Suprapubic skin (tissue), 4 donors: Measurements from ENCODE around the gene BEST2. TPM values are rescaled to one million over a fixed set of nuclear protein-coding genes. Genes with fewer than 3 reads are reported as not detected.
A peak's percentile ranks its signal among the peaks of the same experiment; 100 is the strongest.

Source experiments
- DNase-seq, 2 donors: peaks; one replicate each; pipeline ENCODE4 v3.0.0-alpha.2; 2019; ENCODE audit warnings: low spot score in 2 of 2
- H3K27ac ChIP-seq: fragments of 200-600 bp; sonication (generic); one replicate; pipeline ENCODE4 v1.5.1; 2019
- H3K27me3 ChIP-seq: fragments of 200-600 bp; sonication (generic); one replicate; pipeline ENCODE4 v1.5.1; 2019
- H3K36me3 ChIP-seq: fragments of 200-600 bp; sonication (generic); one replicate; pipeline ENCODE4 v1.5.1; 2019
- H3K4me1 ChIP-seq: fragments of 200-600 bp; sonication (generic); one replicate; pipeline ENCODE4 v1.5.1; 2019
- H3K4me3 ChIP-seq: fragments of 200-600 bp; sonication (generic); one replicate; pipeline ENCODE4 v1.5.1; 2019; ENCODE audit warnings: mild to moderate bottlenecking
- H3K9me3 ChIP-seq: fragments of 200-600 bp; sonication (generic); one replicate; pipeline ENCODE4 v1.5.1; 2019
- EP300 ChIP-seq: sonication (generic); formaldehyde crosslinking; IDR thresholded peaks from one replicate; pipeline ENCODE4 v1.6.1; 2017; ENCODE audit warnings: antibody characterized with exemption
- POLR2A ChIP-seq, 2 donors: fragments of 450-650 bp; IDR thresholded peaks; one replicate each; pipeline ENCODE4 v1.6.1; 2017; ENCODE audit warnings: antibody characterized with exemption in 2 of 2, mild to moderate bottlenecking in 2 of 2, moderate library complexity in 2 of 2
- POLR2AphosphoS5 ChIP-seq, 3 donors: sonication (generic); formaldehyde crosslinking; IDR thresholded peaks; one replicate each; pipeline ENCODE4 v1.6.1; 2017; ENCODE audit warnings: antibody characterized with exemption in 3 of 3
- WGBS: methylation state at CpG from one replicate; pipeline ENCODE4 v1.1.5; 2018; 5-methylcytosine and 5-hydroxymethylcytosine counted together
- total RNA-seq, 4 donors: library from RNA; depleted of rRNA; stranded (reverse); fragments of >200 nt; gene quantifications; one replicate each; pipeline ENCODE4 v1.1.0, GENCODE V29; 2016
- TF ChIP-seq, protein P1 (sequence below), 2 donors: fragments of 200-600 bp in 1 of 2; fragments of 450-650 bp in 1 of 2; sonication (generic) in 1 of 2; IDR thresholded peaks; one replicate each; pipeline ENCODE4 v1.5.1; 2016 to 2019; ENCODE audit warnings: antibody characterized with exemption in 2 of 2, mild to moderate bottlenecking in 1 of 2, moderate library complexity in 1 of 2

Gene BEST2
- total RNA-seq, 4 donors from 2014 or later: 18.2 to 62.0 (median 46.8) TPM

DNA sequence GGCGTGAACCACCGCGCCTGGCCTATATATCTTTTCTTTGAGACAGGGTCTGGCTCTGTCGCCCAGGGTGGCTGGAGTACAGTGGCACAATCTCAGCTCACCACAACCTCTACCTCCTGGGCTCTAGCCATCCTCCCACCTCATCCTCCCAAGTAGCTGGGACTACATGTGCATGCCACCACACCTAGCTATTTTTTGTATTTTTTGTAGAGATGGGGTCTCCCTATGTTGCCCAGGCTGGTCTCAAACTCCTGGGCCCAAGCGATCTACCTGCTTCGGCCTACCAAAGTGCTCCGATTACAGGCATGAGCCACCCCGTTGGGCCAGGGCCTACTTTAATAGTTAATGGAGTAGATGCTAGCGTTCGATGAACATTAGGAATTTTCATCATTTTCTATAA is 31.3 kb upstream of the BEST2 start:
- H3K36me3 ChIP-seq: peaks cover 37% of the 10 kb centered on the region
- peak overlapping the region; percentile 81 for H3K4me3 ChIP-seq
- 87% methylated on average over 10 of the region's 10 CpGs for WGBS
- no peak for DNase-seq
- H3K4me1 ChIP-seq: peaks cover 36% of the 10 kb centered on the region
- TF ChIP-seq POLR2AphosphoS5 (IDR thresholded peaks at IDR 0.05): no peak
- TF ChIP-seq, protein P1, sequence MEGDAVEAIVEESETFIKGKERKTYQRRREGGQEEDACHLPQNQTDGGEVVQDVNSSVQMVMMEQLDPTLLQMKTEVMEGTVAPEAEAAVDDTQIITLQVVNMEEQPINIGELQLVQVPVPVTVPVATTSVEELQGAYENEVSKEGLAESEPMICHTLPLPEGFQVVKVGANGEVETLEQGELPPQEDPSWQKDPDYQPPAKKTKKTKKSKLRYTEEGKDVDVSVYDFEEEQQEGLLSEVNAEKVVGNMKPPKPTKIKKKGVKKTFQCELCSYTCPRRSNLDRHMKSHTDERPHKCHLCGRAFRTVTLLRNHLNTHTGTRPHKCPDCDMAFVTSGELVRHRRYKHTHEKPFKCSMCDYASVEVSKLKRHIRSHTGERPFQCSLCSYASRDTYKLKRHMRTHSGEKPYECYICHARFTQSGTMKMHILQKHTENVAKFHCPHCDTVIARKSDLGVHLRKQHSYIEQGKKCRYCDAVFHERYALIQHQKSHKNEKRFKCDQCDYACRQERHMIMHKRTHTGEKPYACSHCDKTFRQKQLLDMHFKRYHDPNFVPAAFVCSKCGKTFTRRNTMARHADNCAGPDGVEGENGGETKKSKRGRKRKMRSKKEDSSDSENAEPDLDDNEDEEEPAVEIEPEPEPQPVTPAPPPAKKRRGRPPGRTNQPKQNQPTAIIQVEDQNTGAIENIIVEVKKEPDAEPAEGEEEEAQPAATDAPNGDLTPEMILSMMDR (IDR thresholded peaks at IDR 0.05): no peak
- TF ChIP-seq POLR2A (IDR thresholded peaks at IDR 0.05): no peak
- TF ChIP-seq EP300: no peak
- H3K27ac ChIP-seq: peak overlapping the region; percentile 95
- no peaks in the 10 kb centered on the region for H3K27me3 ChIP-seq
- no peaks in the 10 kb centered on the region for H3K9me3 ChIP-seq

DNA sequence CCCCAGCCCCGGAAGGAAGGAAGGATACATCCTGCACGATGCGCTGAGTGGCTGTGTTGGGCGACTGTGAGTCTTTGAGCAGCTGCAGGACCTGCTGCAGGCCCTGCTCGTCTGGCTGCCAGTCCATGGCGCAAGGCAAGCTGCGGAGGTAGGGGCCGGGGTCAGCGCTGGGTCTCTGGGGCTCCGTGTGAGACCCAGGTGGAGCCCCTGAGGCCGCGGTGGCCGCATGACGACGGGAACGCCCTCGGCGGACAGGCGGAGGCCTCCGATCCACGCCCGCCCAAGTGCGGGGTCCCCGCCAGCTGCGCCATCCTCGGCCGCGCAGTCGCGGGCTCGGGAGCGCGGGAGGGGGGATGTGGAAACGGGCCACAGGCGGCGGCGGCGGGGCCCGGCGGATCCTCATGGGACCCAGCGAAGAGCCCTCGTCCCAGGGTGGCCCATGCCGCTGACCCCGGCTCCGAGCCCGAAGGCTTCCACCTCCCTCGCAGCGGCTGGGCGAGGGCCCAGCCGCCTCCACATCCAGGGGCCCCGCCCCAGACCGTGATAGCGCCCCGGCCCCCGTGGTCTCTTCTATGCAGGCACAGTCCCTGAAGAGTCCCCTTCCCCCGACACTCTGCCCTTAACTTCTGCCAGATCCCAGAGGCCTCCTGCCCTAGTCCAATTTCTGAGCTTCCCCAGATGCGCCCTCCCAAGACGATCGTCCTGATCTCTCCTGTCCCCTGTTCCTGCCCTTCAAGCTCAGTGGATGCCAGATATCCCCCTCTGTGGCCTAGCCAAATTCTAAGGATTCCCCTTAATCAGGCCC is 30.5 kb upstream of the BEST2 start:
- no peaks in the 10 kb centered on the region for H3K9me3 ChIP-seq
- peak overlapping the region; percentile 95 for H3K27ac ChIP-seq
- 5% methylated on average over 32 of the region's 59 CpGs for WGBS
- H3K4me3 ChIP-seq: peak overlapping the region; percentile 81
- DNase-seq: no peak
- H3K27me3 ChIP-seq: no peaks in the 10 kb centered on the region
- H3K36me3 ChIP-seq: peaks cover 30% of the 10 kb centered on the region
- TF ChIP-seq POLR2AphosphoS5 (IDR thresholded peaks at IDR 0.05) (no peak), EP300 (no peak), POLR2A (IDR thresholded peaks at IDR 0.05) (no peak)
- TF ChIP-seq, protein P1 (IDR thresholded peaks at IDR 0.05): no peak
- H3K4me1 ChIP-seq: peaks cover 36% of the 10 kb centered on the region

DNA sequence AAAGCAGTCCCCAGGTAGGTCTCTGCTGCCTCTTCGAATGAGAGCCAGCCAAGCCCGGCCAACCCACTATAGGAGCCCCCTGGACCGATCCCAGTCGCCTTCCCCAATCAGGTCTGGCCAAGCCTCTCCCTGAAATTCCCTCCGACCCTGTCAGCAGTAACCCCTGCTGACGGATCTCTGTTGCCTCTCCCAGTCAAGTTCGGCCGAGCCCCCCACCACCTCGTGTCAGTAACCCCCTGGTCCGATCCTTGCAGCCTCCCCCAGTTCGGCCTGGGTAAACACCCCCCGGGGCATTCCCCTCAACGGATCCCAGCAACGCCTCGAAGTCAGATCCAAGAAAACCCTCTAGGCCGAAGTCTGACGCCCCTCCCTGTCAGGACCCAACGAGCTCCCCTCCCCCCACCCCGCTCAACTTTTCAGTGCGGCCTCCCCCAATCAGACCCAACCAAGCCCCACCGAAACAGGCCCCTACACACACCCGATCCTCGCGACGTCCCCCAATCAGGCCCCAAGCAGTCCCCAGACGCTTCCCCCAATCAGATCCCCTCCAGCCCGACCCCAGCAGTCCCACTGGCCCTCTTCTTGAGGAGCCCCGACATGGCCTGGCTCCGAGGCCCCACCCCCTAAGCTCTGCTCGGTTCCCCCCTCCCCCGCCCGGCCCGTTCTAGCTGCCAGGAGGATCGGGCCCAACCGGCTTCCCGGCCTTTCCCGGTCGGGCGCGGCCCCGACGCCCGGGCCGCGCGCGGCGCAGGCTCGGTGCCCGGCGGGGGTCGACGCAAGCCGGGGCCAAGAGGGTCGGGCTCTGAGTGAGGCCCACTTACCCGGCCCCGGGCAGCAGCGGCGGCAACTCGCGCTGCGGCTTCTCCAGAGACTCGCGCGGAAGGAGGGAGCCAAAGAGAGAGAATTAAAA is 29.7 kb upstream of the BEST2 start:
- no peaks in the 10 kb centered on the region for H3K27me3 ChIP-seq
- WGBS: 0% methylated on average over 56 of the region's 65 CpGs
- no peaks in the 10 kb centered on the region for H3K9me3 ChIP-seq
- peak overlapping the region; percentile 81 for H3K4me3 ChIP-seq
- peak overlapping the region; percentile 95 for H3K27ac ChIP-seq
- peaks cover 36% of the 10 kb centered on the region for H3K4me1 ChIP-seq
- peaks cover 21% of the 10 kb centered on the region for H3K36me3 ChIP-seq
- peak; percentile 87 to 88 for DNase-seq
- TF ChIP-seq, protein P1 (IDR thresholded peaks at IDR 0.05): no peak
- TF ChIP-seq POLR2AphosphoS5 (IDR thresholded peaks at IDR 0.05) (no peak), POLR2A (IDR thresholded peaks at IDR 0.05) (no peak), EP300 (no peak)

DNA sequence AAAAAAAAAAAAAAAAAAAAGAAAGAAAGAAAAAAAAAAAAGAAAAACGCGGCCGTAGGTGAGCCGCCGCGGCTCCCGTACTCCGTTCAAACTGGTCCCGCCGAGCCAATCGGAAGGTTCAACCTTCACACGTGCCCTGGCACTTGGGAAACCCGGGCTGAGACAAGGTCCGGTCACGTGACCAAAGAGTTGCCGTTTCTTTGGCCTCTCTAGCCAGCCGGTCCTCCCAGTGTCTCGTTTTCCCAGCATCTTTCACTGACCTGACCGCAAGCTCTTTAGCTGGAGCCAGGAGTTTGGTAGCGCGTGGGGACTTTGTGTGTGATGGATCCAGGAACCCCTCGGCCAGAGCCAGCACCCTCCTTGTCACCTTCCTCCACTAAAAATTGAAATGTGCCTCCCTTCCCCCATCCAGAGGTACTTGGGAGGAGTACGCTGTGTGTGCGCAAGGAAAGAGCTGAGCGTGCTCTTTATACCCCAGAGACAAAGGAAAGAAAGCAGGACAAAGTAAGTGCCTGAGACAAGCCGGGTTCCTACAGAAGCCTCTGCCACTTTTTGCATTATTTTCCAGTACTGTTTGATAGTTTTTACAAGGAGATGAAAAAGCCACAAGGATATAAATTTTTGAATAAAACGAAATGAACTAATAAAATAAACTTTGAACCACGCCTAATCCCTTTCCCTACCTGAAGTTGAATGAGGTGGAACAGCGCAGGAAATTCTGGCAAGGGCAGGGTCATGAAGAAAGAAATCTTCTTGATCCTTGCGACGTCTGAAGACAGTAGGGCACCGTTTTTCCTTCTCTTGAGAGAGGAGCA is 28.8 kb upstream of the BEST2 start:
- Histone ChIP-seq H3K4me1 (peaks cover 36% of the 10 kb centered on the region), H3K9me3 (no peaks in the 10 kb centered on the region), H3K27me3 (no peaks in the 10 kb centered on the region), H3K27ac (peak overlapping the region; percentile 95), H3K4me3 (peak overlapping the region; percentile 81), H3K36me3 (peaks cover 17% of the 10 kb centered on the region)
- TF ChIP-seq POLR2AphosphoS5 (IDR thresholded peaks at IDR 0.05) (peak in 2 of 3 donors; percentile 82 to 88), POLR2A (IDR thresholded peaks at IDR 0.05) (no peak), EP300 (no peak)
- TF ChIP-seq, protein P1 (IDR thresholded peaks at IDR 0.05): no peak
- peak; percentile 98 to 100 for DNase-seq
- under 1% methylated on average over 32 of the region's 32 CpGs for WGBS
